ENCODE data around the gene DNAH10. TPM values are rescaled to one million over a fixed set of nuclear protein-coding genes. Genes with fewer than 3 reads are reported as not detected.

DNAH10 gene
- total RNA-seq, 1 donor from 2014 or later: 0.17 TPM

GRCh38 chr12:123765504-123766035 lies 3.5 kb downstream of the DNAH10 start:
- no peak overlapping the region for H3K4me3 ChIP-seq (ENCODE audit: low read depth, low read length)
- TF ChIP-seq, protein P1, sequence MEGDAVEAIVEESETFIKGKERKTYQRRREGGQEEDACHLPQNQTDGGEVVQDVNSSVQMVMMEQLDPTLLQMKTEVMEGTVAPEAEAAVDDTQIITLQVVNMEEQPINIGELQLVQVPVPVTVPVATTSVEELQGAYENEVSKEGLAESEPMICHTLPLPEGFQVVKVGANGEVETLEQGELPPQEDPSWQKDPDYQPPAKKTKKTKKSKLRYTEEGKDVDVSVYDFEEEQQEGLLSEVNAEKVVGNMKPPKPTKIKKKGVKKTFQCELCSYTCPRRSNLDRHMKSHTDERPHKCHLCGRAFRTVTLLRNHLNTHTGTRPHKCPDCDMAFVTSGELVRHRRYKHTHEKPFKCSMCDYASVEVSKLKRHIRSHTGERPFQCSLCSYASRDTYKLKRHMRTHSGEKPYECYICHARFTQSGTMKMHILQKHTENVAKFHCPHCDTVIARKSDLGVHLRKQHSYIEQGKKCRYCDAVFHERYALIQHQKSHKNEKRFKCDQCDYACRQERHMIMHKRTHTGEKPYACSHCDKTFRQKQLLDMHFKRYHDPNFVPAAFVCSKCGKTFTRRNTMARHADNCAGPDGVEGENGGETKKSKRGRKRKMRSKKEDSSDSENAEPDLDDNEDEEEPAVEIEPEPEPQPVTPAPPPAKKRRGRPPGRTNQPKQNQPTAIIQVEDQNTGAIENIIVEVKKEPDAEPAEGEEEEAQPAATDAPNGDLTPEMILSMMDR (conservative IDR thresholded peaks at IDR 0.05; ENCODE audit: low read depth, low read length): no peak
- no peak for DNase-seq (ENCODE audit: low read depth)

- H3K4me3 ChIP-seq (ENCODE audit: low read depth, low read length): no peak overlapping the region
- no peak for DNase-seq (ENCODE audit: low read depth)
- TF ChIP-seq, protein P1 (conservative IDR thresholded peaks at IDR 0.05; ENCODE audit: low read depth, low read length): no peak
Measured at GRCh38 chr12:123767613-123768012, 5.5 kb downstream of the DNAH10 start.

DNA sequence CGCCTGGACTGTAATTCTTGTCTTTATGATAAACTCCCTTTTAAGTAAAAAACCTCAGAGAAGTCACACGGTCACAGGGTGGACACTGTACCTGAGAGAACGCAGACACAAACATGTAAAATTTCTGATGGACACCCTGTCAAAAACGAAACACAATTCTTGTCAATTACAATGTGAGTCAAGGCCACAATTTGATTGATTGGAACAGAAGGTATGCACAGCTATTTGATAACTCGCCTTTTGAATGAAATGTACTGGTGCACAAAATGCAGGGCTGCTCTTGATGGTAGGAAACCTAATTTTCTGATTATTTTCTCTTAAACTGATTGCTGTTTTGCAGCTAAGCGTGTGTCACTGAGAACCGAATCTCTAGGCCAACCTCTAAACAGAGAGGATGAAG lies 9.2 kb downstream of the DNAH10 start:
- no peak overlapping the region for H3K4me3 ChIP-seq (ENCODE audit: low read depth, low read length)
- TF ChIP-seq, protein P1 (conservative IDR thresholded peaks at IDR 0.05; ENCODE audit: low read depth, low read length): no peak
- DNase-seq (ENCODE audit: low read depth): no peak

GRCh38 chr12:123772074-123772473 lies 10.0 kb downstream of the DNAH10 start:
- DNase-seq (ENCODE audit: low read depth): no peak
- TF ChIP-seq, protein P1 (conservative IDR thresholded peaks at IDR 0.05; ENCODE audit: low read depth, low read length): no peak
- H3K4me3 ChIP-seq (ENCODE audit: low read depth, low read length): no peak overlapping the region

DNA sequence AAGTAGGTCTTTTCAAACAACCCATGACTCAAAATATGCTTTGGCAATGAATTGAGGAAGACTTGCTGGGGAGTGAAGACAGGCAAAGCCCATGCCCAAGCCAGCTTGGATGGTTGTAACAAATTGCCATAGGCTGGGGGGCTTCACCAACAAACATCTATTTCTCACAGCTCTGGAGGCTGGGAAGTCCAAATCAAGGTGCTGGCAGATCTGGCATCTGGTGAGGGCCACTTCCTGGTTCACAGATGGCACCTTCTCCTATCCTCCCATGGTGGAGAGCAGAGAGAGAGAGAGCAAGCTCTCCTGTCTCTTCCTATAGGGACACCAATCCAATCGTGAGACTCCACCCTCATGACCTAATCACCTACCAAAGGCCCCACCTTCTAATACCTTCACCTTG lies 11.3 kb downstream of the DNAH10 start:
- H3K4me3 ChIP-seq (ENCODE audit: low read depth, low read length): no peak overlapping the region
- DNase-seq (ENCODE audit: low read depth): no peak
- TF ChIP-seq, protein P1 (conservative IDR thresholded peaks at IDR 0.05; ENCODE audit: low read depth, low read length): no peak

GRCh38 chr12:123779551-123779950 lies 17.4 kb downstream of the DNAH10 start:
- TF ChIP-seq, protein P1 (conservative IDR thresholded peaks at IDR 0.05; ENCODE audit: low read depth, low read length): no peak
- H3K4me3 ChIP-seq (ENCODE audit: low read depth, low read length): no peak overlapping the region
- no peak for DNase-seq (ENCODE audit: low read depth)

- DNase-seq (ENCODE audit: low read depth): no peak
- no peak overlapping the region for H3K4me3 ChIP-seq (ENCODE audit: low read depth, low read length)
- TF ChIP-seq, protein P1 (conservative IDR thresholded peaks at IDR 0.05; ENCODE audit: low read depth, low read length): no peak
Measured at GRCh38 chr12:123782997-123783792, 21.1 kb downstream of the DNAH10 start.

Data from epithelial cell of proximal tubule (primary cell).